Lower leg skin (tissue), 4 donors: Measurements from ENCODE around the gene NFIA. TPM values are rescaled to one million over a fixed set of nuclear protein-coding genes. Genes with fewer than 3 reads are reported as not detected.

Experiments
- DNase-seq, 2 donors: peaks; one replicate each; pipeline ENCODE4 v3.0.0-alpha.2; 2019; ENCODE audit warnings: low spot score in 2 of 2
- H3K4me3 ChIP-seq: fragments of 200-600 bp; sonication (generic); 2 replicates; pipeline ENCODE4 v1.5.1; 2017; ENCODE audit warnings: mild to moderate bottlenecking, low read depth; ENCODE audit not compliant: poor library complexity, severe bottlenecking
- CTCF ChIP-seq, 3 donors: fragments of 450-650 bp; IDR thresholded peaks; one replicate each; pipeline ENCODE4 v1.5.1; 2016; ENCODE audit warnings: antibody characterized with exemption in 3 of 3, mild to moderate bottlenecking in 3 of 3, moderate library complexity in 2 of 3
- POLR2A ChIP-seq, 2 donors: fragments of 450-650 bp; IDR thresholded peaks; one replicate each; pipeline ENCODE4 v1.6.1; 2016 to 2017; ENCODE audit warnings: antibody characterized with exemption in 2 of 2, mild to moderate bottlenecking in 1 of 2, moderate library complexity in 1 of 2
- WGBS, 2 donors: methylation state at CpG; one replicate each; pipeline ENCODE4 v1.1.5; 2018; 5-methylcytosine and 5-hydroxymethylcytosine counted together
- intact Hi-C: fragments of 100-400 bp; cut with DNase I; formaldehyde crosslinking; loops from one replicate; pipeline ENCODE4 v1.15.0; 2023; ENCODE audit warnings: low total_unique reads
- total RNA-seq, 4 donors: library from RNA; depleted of rRNA; stranded (reverse); fragments of >200 nt; gene quantifications; one replicate each; pipeline ENCODE4 v1.1.0, GENCODE V29; 2016

The NFIA gene
- total RNA-seq, 4 donors from 2014 or later, result 26.0 to 32.5 (median 30.3) TPM

GRCh38 chr1:61457526-61458040 lies 375.2 kb downstream of the NFIA start:
- no peak overlapping the region for H3K4me3 ChIP-seq
- intact Hi-C loops, result loop anchor here (10.0 kb wide), 1 partner anchor 483 kb away; no protein-coding TSS in a partner anchor
- no peak for TF ChIP-seq POLR2A (IDR thresholded peaks at IDR 0.05)
- no peak for TF ChIP-seq CTCF (IDR thresholded peaks at IDR 0.05)
- 88 to 89% methylated on average over 5 of the region's 5 CpGs for WGBS, 2 donors
- DNase-seq, result no peak

DNA sequence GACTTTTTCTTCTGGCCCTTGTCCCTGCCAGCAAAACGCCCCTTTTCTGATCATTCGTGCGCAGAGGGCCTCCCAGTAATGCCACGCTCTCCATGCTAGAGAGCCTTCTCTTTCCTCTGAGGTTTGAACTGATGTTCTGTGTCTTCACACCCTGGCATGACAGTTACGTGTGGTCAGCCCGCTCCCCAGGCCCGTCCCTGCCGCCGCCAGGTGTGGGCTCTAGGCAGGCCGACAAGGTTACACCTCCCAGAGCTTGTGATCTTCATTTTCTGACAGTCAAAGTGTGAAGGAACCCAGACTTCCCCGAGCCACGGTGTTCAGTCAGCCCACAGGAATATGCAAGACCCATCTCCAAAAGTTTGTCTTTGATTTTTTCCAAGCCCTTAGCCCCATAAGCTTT lies 377.0 kb downstream of the NFIA start:
- 94 to 96% methylated on average over 12 of the region's 12 CpGs for WGBS, 2 donors

GRCh38 chr1:61460191-61460590 lies 377.8 kb downstream of the NFIA start:
- intact Hi-C loops, result no loop called here
- 93 to 94% methylated on average over 6 of the region's 6 CpGs for WGBS, 2 donors
- H3K4me3 ChIP-seq, result no peak overlapping the region
- TF ChIP-seq CTCF (IDR thresholded peaks at IDR 0.05), result no peak
- TF ChIP-seq POLR2A (IDR thresholded peaks at IDR 0.05), result no peak
- DNase-seq, result no peak

More for the DNA sequence above, 377.0 kb downstream of the NFIA start:
- intact Hi-C loops, result loop anchor here (10.0 kb wide), 1 partner anchor 485 kb away; no protein-coding TSS in a partner anchor
- H3K4me3 ChIP-seq, result no peak overlapping the region
- TF ChIP-seq POLR2A (IDR thresholded peaks at IDR 0.05) (no peak), CTCF (IDR thresholded peaks at IDR 0.05) (no peak)
- DNase-seq, result no peak

- no peak for DNase-seq
These were observed 379.3 kb downstream of the NFIA start for GRCh38 chr1:61461406-61462384.

GRCh38 chr1:61462628-61463027 lies 380.3 kb downstream of the NFIA start:
- WGBS, 2 donors, result 96 to 100% methylated on average over 1 of the region's 1 CpG
- no peak for DNase-seq
- TF ChIP-seq POLR2A (IDR thresholded peaks at IDR 0.05), result no peak
- no peak for TF ChIP-seq CTCF (IDR thresholded peaks at IDR 0.05)
- intact Hi-C loops, result no loop called here
- H3K4me3 ChIP-seq, result no peak overlapping the region

More at GRCh38 chr1:61461406-61462384, 379.3 kb downstream of the NFIA start:
- WGBS, 2 donors, result 83 to 84% methylated on average over 14 of the region's 14 CpGs
- H3K4me3 ChIP-seq, result no peak overlapping the region
- TF ChIP-seq POLR2A (IDR thresholded peaks at IDR 0.05), result no peak
- no peak for TF ChIP-seq CTCF (IDR thresholded peaks at IDR 0.05)
- intact Hi-C loops, result no loop called here
